Trophoblast cell (in vitro differentiated cells and primary cell): ENCODE measurements around the gene KBTBD12.

Source experiments
- DNase-seq, 2 donors: peaks; one replicate each; pipeline ENCODE4 v3.0.0-alpha.2; 2016
- H2AFZ ChIP-seq: 2 replicates; pipeline ENCODE4 v1.6.1; 2013; ENCODE audit warnings: low read length, moderate library complexity, mild to moderate bottlenecking; ENCODE audit not compliant: insufficient read depth, poor library complexity
- H2AK5ac ChIP-seq: 2 replicates; pipeline ENCODE4 v1.6.1; 2013; ENCODE audit warnings: mild to moderate bottlenecking, low read length
- H2BK120ac ChIP-seq: 2 replicates; pipeline ENCODE4 v1.6.1; 2013; ENCODE audit warnings: low read length, mild to moderate bottlenecking, moderate library complexity; ENCODE audit not compliant: insufficient read depth, poor library complexity
- H2BK12ac ChIP-seq: 2 replicates; pipeline ENCODE4 v1.6.1; 2013; ENCODE audit warnings: mild to moderate bottlenecking, low read length, moderate library complexity
- H2BK5ac ChIP-seq: 2 replicates; pipeline ENCODE4 v1.6.1; 2013; ENCODE audit warnings: low read length, low read depth, moderate library complexity, mild to moderate bottlenecking; ENCODE audit not compliant: poor library complexity
- H3K14ac ChIP-seq: 2 replicates; pipeline ENCODE4 v1.6.1; 2013; ENCODE audit warnings: mild to moderate bottlenecking, low read length
- H3K18ac ChIP-seq: 2 replicates; pipeline ENCODE4 v1.6.1; 2013; ENCODE audit warnings: mild to moderate bottlenecking, low read length
- H3K23ac ChIP-seq: 2 replicates; pipeline ENCODE4 v1.6.1; 2013; ENCODE audit warnings: low read length
- H3K27ac ChIP-seq: 2 replicates; pipeline ENCODE4 v1.5.1; 2013; ENCODE audit warnings: low read depth, mild to moderate bottlenecking, inconsistent platforms, low read length, moderate library complexity
- H3K27me3 ChIP-seq: 2 replicates; pipeline ENCODE4 v1.6.1; 2013; ENCODE audit warnings: inconsistent platforms, mild to moderate bottlenecking, low read length, moderate library complexity; ENCODE audit not compliant: insufficient read depth
- H3K36me3 ChIP-seq, 2 experiments: 1 replicate in 1 of 2; 2 replicates in 1 of 2; pipeline ENCODE4 v1.6.1; 2013; ENCODE audit warnings: low read length in 2 of 2, mild to moderate bottlenecking in 2 of 2, moderate library complexity in 1 of 2; ENCODE audit not compliant: insufficient read depth in 2 of 2, control insufficient read depth in 1 of 2
- H3K4ac ChIP-seq: 2 replicates; pipeline ENCODE4 v1.6.1; 2013; ENCODE audit warnings: low read depth, mild to moderate bottlenecking, low read length, moderate library complexity
- H3K4me1 ChIP-seq, 2 experiments: 1 replicate in 1 of 2; 2 replicates in 1 of 2; pipeline ENCODE4 v1.6.1; 2013; ENCODE audit warnings: low read length in 2 of 2, mild to moderate bottlenecking in 2 of 2, moderate library complexity in 1 of 2; ENCODE audit not compliant: insufficient read depth in 2 of 2, control insufficient read depth in 1 of 2
- H3K4me2 ChIP-seq: 2 replicates; pipeline ENCODE4 v1.6.1; 2013; ENCODE audit warnings: inconsistent platforms, mild to moderate bottlenecking, low read length, moderate library complexity
- H3K4me3 ChIP-seq: 2 replicates; pipeline ENCODE4 v1.5.1; 2013; ENCODE audit warnings: mild to moderate bottlenecking, low read depth, low read length, inconsistent platforms
- H3K79me1 ChIP-seq: one replicate; pipeline ENCODE4 v1.6.1; 2013; ENCODE audit warnings: low read length
- H3K79me2 ChIP-seq: 2 replicates; pipeline ENCODE4 v1.6.1; 2013; ENCODE audit warnings: low read length, mild to moderate bottlenecking; ENCODE audit not compliant: control insufficient read depth, insufficient read depth, poor library complexity
- H3K9ac ChIP-seq: 2 replicates; pipeline ENCODE4 v1.6.1; 2013; ENCODE audit warnings: mild to moderate bottlenecking, low read length
- H3K9me3 ChIP-seq: 2 replicates; pipeline ENCODE4 v1.6.1; 2013; ENCODE audit warnings: low read depth, mild to moderate bottlenecking, control low read depth, inconsistent platforms, low read length; ENCODE audit not compliant: insufficient read depth
- H4K12ac ChIP-seq: 2 replicates; pipeline ENCODE4 v1.6.1; 2013; ENCODE audit warnings: low read depth, mild to moderate bottlenecking, low read length, moderate library complexity
- H4K8ac ChIP-seq: 2 replicates; pipeline ENCODE4 v1.6.1; 2013; ENCODE audit warnings: low read depth, mild to moderate bottlenecking, low read length, moderate library complexity
- H4K91ac ChIP-seq: one replicate; pipeline ENCODE4 v1.6.1; 2013; ENCODE audit warnings: low read depth, mild to moderate bottlenecking, low read length, moderate library complexity
- WGBS: extraction: QIAGEN DNeasy Blood & Tissue Kit; methylation state at CpG from one replicate; pipeline ENCODE4 v1.1.7; 2013; ENCODE audit warnings: missing lambda C conversion rate; ENCODE audit not compliant: insufficient read length, insufficient coverage; ENCODE audit errors: extremely low coverage; 5-methylcytosine and 5-hydroxymethylcytosine counted together

KBTBD12 gene

GRCh38 chr3:127948211-127948610 lies 33.2 kb downstream of the KBTBD12 start:
- no peak overlapping the region for H3K4me2 ChIP-seq
- no peaks in the 10 kb centered on the region for H3K36me3 ChIP-seq
- WGBS = no CpG with 5 or more reads among the region's 3 CpGs
- no peak overlapping the region for H2BK120ac ChIP-seq
- H3K23ac ChIP-seq = no peak overlapping the region
- DNase-seq = no peak
- no peak overlapping the region for H3K4me3 ChIP-seq
- H2AK5ac ChIP-seq = no peak overlapping the region
- H3K9ac ChIP-seq = no peak overlapping the region
- H3K79me1 ChIP-seq = no peaks in the 10 kb centered on the region
- no peak overlapping the region for H2BK5ac ChIP-seq
- H2AFZ ChIP-seq = no peak overlapping the region
- H3K14ac ChIP-seq = no peak overlapping the region
- H2BK12ac ChIP-seq = no peak overlapping the region
- H3K9me3 ChIP-seq = no peaks in the 10 kb centered on the region
- H3K79me2 ChIP-seq = no peaks in the 10 kb centered on the region
- H3K18ac ChIP-seq = no peak overlapping the region
- no peaks in the 10 kb centered on the region for H3K27me3 ChIP-seq
- no peak overlapping the region for H4K8ac ChIP-seq
- no peak overlapping the region for H4K91ac ChIP-seq
- no peak overlapping the region for H3K27ac ChIP-seq
- no peaks in the 10 kb centered on the region for H3K4me1 ChIP-seq
- no peak overlapping the region for H4K12ac ChIP-seq
- H3K4ac ChIP-seq = no peak overlapping the region

DNA sequence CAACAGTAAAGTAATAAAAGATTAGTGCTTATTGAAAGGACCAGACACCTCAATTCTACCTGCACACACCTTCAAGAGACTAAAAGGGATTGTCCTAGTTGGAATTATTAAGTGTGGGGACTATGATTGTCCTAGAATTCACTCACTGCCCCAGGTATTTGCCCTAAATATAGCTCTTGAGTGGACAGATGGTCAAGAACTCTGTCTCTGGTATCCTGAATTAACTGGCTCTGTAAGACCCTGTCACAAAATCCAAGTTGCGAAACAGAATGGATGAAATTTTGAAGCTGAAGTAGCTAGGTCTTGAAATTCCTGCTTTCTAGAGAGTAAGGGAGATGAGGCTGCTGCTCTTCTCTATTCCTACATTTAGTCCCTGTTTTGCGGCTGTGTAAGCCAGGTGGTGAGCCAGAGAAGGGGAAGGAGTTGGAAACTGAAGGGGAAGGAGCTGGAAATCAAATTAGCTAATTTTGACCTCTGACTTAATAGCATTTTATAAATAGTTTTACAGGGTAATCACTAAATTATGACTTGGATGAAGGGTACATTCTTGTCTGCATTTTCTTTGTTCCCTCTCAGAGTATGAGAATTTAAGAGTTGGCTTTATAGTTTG lies 34.5 kb downstream of the KBTBD12 start:
- no CpG with 5 or more reads among the region's 2 CpGs for WGBS
- no peak overlapping the region for H3K18ac ChIP-seq
- H3K4ac ChIP-seq = no peak overlapping the region
- no peak overlapping the region for H4K91ac ChIP-seq
- no peaks in the 10 kb centered on the region for H3K27me3 ChIP-seq
- no peak overlapping the region for H3K9ac ChIP-seq
- H3K79me1 ChIP-seq = no peaks in the 10 kb centered on the region
- H2BK12ac ChIP-seq = no peak overlapping the region
- H3K23ac ChIP-seq = no peak overlapping the region
- no peak overlapping the region for H3K14ac ChIP-seq
- no peak overlapping the region for H3K4me3 ChIP-seq
- H3K9me3 ChIP-seq = no peaks in the 10 kb centered on the region
- H3K4me2 ChIP-seq = no peak overlapping the region
- no peaks in the 10 kb centered on the region for H3K79me2 ChIP-seq
- H3K27ac ChIP-seq = no peak overlapping the region
- no peaks in the 10 kb centered on the region for H3K36me3 ChIP-seq
- no peak overlapping the region for H2BK5ac ChIP-seq
- H2BK120ac ChIP-seq = no peak overlapping the region
- no peaks in the 10 kb centered on the region for H3K4me1 ChIP-seq
- no peak overlapping the region for H4K8ac ChIP-seq
- H4K12ac ChIP-seq = no peak overlapping the region
- H2AK5ac ChIP-seq = no peak overlapping the region
- no peak overlapping the region for H2AFZ ChIP-seq
- DNase-seq = no peak

DNA sequence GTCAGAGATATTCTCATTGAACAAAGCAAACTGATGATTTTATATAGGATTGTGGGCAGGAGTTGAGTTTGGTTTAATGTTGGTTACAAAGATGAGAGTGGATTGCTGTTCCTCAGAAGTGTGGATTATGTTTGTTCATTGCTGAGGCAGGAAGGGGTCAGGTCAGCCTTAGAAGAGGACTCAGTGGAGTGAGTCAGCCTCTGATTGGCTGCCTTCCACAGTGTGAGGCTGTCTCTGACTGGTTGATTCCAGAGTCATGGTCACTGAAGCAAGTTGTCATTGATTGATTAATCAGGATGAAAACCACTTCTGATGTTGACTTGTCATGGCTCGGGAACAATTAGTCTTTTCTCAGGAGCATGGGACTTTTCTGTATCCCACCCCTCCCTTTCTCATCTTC lies 36.2 kb downstream of the KBTBD12 start:
- Histone ChIP-seq H3K18ac (no peak overlapping the region), H2AK5ac (no peak overlapping the region), H4K91ac (no peak overlapping the region), H2BK12ac (no peak overlapping the region), H3K79me1 (no peaks in the 10 kb centered on the region), H3K36me3 (no peaks in the 10 kb centered on the region), H3K4me3 (no peak overlapping the region), H2BK120ac (no peak overlapping the region), H4K12ac (no peak overlapping the region), H3K4me2 (no peak overlapping the region), H3K79me2 (no peaks in the 10 kb centered on the region), H3K4me1 (no peaks in the 10 kb centered on the region), H3K4ac (no peak overlapping the region), H3K23ac (no peak overlapping the region), H4K8ac (no peak overlapping the region), H3K27me3 (no peaks in the 10 kb centered on the region), H3K27ac (no peak overlapping the region), H3K9ac (no peak overlapping the region), H3K9me3 (no peaks in the 10 kb centered on the region), H3K14ac (no peak overlapping the region), H2AFZ (no peak overlapping the region), H2BK5ac (no peak overlapping the region)
- no peak for DNase-seq
- WGBS = no CpG with 5 or more reads among the region's 1 CpG

- H3K18ac ChIP-seq = no peak overlapping the region
- H3K4me3 ChIP-seq = no peak overlapping the region
- H2AK5ac ChIP-seq = no peak overlapping the region
- H2BK5ac ChIP-seq = no peak overlapping the region
- H3K4me2 ChIP-seq = no peak overlapping the region
- H3K4ac ChIP-seq = no peak overlapping the region
- no peak overlapping the region for H4K8ac ChIP-seq
- H3K4me1 ChIP-seq = no peaks in the 10 kb centered on the region
- no peaks in the 10 kb centered on the region for H3K79me2 ChIP-seq
- H4K12ac ChIP-seq = no peak overlapping the region
- DNase-seq = peak; percentile 42 to 95
- no peaks in the 10 kb centered on the region for H3K27me3 ChIP-seq
- H3K36me3 ChIP-seq = no peaks in the 10 kb centered on the region
- no peaks in the 10 kb centered on the region for H3K9me3 ChIP-seq
- no peak overlapping the region for H2AFZ ChIP-seq
- H3K23ac ChIP-seq = no peak overlapping the region
- H3K27ac ChIP-seq = no peak overlapping the region
- no peak overlapping the region for H2BK120ac ChIP-seq
- H4K91ac ChIP-seq = no peak overlapping the region
- no peak overlapping the region for H3K14ac ChIP-seq
- H3K9ac ChIP-seq = no peak overlapping the region
- no peaks in the 10 kb centered on the region for H3K79me1 ChIP-seq
- no peak overlapping the region for H2BK12ac ChIP-seq
- no CpG with 5 or more reads among the region's 6 CpGs for whole genome bisulfite sequencing
Observed at GRCh38 chr3:127953091-127954035, 38.3 kb downstream of the KBTBD12 start.
